Adipose tissue (tissue), 3 donors: Measurements from ENCODE around the gene MLST8. TPM values are rescaled to one million over a fixed set of nuclear protein-coding genes. Genes with fewer than 3 reads are reported as not detected.

Experiments used
- H3K27ac ChIP-seq: one replicate; pipeline ENCODE4 v1.5.1; 2013; ENCODE audit warnings: low read depth, low read length
- WGBS, 3 donors: extraction: QIAGEN DNeasy Blood & Tissue Kit; methylation state at CpG; one replicate each; pipeline ENCODE4 v1.1.7; 2013; 5-methylcytosine and 5-hydroxymethylcytosine counted together
- polyA plus RNA-seq, 3 donors: library from polyadenylated mRNA; stranded (reverse); fragments of 200-250 nt; gene quantifications; one replicate each; pipeline ENCODE4 v1.2.3, GENCODE V29; 2013
- donor health status: healthy with polysubstance abuse.
- donor health status: Bipolar disorder and iron deficiency.
- donor health status: healthy.

The MLST8 gene, protein sequence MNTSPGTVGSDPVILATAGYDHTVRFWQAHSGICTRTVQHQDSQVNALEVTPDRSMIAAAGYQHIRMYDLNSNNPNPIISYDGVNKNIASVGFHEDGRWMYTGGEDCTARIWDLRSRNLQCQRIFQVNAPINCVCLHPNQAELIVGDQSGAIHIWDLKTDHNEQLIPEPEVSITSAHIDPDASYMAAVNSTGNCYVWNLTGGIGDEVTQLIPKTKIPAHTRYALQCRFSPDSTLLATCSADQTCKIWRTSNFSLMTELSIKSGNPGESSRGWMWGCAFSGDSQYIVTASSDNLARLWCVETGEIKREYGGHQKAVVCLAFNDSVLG
- polyA plus RNA-seq = 10 to 100 TPM; 53.8 to 56.0 (median 53.9) TPM

DNA sequence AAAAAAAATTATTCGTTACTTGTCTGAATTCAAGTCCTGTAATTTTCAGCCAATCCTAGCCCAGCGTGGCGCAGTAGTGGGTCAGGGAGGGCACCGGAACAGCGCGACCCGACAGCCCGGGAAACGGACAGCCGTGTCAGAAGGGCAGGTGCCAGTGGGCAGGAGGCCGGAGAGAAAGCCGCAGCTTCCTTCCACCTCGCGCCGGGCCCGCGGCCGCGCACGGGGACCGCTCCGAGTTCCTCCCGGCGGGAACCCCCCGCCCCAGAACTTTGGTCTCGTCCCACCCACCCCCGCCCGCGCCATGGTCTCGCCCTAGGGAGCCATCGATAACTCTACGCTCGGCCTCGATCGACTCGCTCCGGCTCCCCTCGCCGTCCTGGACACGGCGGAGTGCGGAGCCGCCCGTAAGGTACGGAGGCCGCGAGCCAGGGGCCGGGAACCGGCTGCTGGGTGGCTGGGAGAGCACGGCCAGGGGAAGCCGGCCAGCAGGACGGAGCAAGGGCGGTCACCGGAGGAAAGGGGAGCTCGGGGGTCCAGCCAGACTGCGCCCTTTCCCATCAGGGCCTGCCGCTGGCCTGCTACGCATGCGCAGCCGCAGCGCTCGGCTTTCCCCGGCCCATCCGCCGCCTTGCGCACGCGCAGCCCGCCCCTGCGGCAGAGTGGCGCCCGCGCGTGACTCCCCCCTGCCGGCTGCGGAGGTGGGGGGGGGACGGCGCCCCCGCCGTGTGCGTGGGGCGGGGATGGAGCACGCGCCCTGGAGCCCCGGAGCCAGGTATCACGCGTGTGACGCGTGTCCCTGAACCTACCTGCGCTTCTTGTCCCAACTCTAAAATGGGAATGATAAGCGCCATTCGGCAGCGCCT is at the start of gene MLST8:
MLST8 (plus strand) TSS at position 351 of the 863 bp plus-strand sequence. CDS start 632 bp downstream, outside the sequence.
- 0 to 1% (median 0%) methylated on average over 84 to 93 of the region's 93 CpGs for WGBS, 3 donors
- H3K27ac ChIP-seq = no peak within 1 kb of the TSS

DNA sequence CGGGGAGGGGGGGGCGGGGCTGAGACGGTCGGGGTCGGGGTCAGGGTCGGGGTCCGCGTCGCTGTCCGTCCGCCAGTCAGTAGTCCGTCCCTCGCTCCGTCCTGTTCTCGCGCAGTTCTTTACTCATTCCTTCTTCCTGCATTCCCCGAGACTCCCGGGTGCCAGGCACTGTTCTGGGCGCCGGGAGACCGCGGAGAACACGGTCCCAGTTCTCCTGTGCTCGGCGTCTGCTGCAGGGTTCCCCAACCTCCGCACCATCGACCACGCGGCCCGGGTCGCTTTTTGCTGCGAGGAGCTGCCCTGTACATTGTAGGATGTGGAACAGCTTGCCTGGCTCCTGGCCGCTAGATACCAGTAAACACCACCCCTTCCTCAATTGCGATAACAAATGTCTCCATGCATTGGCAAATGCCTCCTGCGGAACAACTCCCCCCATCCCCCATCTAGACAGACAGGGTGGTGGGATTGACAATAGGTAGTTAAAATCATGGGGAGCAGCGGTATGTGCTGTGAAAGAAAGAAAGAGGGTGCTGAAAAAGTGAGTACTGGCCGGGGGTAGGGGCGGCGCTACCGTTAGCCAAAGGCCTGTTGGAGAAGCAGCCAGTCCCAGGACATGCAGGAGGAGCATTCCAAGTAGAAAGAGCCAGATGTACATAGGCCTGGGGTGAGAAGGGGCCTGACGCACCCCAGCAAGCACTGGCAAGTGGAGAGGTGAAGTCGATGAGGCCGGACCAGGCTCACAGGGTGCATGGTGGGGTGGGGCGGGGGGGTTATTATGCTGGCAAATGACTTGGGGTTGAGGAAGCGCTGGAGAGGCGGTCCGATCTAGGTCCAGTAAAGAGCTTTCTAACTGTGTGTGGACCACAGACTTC is 49.0 kb upstream of the MLST8 start:
- whole genome bisulfite sequencing, 3 donors = 4 to 13% (median 6%) methylated on average over 33 to 47 of the region's 47 CpGs
- peak overlapping the region; percentile 4 for H3K27ac ChIP-seq

DNA sequence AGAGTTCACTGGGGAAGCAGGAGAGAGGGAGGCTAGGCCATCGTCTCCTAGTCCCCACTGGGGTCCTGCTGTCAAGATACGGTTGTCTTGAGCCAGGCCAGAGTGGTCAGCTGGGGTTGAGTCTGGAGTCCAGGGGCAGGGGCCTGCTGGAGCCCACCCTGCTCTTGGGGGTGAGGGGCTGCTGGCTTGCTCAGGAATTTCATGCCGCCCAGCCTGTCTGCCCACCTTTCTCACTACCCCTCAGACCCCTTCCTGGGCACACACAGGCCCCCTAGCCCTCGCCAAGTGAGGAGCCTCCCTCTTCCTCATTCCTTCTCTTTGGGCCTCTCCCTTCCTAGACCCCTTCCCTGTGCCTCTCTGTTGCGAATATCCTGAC is 48.4 kb upstream of the MLST8 start:
- H3K27ac ChIP-seq = peak overlapping the region; percentile 4
- WGBS, 3 donors = 51 to 66% (median 56%) methylated on average over 4 to 5 of the region's 5 CpGs

DNA sequence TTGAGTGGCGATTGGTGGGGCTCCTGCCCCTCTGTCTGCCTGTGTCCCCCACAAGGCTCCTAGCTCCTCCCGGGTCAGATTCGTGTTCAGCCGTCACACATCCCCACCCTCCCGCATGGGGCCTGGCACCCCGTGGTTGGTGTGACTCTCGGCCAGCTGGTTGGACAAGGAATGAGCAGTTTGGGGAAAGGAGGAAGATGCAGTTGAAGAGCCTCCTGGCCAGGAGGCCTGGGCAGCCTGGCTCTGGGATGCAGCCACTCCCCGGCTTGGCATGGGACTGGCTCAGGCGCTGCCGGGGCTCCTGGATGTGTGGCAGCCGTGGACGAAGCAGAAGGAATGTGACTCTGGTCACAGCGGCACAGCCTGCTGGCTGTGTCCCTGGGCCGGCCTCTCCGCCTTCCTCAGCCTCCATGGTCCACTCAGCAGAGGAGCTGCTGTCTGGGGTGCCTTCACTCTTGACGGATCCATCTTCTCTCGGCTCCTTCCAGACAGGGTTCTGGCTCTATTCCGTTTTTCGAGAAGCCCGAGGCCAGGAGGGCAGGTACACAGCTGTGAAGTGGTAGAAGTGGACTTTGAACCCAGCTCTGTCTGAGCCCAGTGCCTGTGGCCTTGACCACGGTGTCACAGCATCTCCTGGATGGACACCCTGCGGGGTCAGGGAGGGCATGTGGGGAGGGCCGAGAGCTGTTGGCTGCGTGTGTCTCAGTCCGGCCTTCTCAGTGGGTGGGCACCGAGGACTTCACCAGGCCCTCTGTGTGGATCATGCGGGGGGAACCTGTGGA is 47.6 kb upstream of the MLST8 start:
- 35 to 84% (median 77%) methylated on average over 27 of the region's 27 CpGs for WGBS, 3 donors
- H3K27ac ChIP-seq = no peak overlapping the region

DNA sequence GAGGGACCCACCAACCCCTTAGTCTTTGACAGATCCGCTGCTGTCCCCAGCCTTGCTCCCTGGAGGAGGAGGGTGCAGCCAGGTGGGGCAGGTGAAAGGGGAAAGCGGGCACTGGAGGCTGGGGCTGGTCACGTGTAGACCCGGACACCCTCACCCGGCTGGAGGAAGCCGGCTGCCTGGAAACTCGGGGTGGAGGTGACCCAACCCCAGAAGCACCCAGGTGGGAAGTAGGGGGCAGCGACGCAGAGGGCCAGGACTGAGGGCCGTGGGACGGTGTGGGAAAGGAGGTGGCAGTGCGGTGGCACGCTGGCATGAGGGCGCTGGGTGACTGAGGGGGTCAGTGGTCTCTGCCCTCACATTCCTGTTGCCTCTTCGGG is 47.0 kb upstream of the MLST8 start:
- 76 to 86% (median 85%) methylated on average over 15 of the region's 15 CpGs for WGBS, 3 donors
- no peak overlapping the region for H3K27ac ChIP-seq

DNA sequence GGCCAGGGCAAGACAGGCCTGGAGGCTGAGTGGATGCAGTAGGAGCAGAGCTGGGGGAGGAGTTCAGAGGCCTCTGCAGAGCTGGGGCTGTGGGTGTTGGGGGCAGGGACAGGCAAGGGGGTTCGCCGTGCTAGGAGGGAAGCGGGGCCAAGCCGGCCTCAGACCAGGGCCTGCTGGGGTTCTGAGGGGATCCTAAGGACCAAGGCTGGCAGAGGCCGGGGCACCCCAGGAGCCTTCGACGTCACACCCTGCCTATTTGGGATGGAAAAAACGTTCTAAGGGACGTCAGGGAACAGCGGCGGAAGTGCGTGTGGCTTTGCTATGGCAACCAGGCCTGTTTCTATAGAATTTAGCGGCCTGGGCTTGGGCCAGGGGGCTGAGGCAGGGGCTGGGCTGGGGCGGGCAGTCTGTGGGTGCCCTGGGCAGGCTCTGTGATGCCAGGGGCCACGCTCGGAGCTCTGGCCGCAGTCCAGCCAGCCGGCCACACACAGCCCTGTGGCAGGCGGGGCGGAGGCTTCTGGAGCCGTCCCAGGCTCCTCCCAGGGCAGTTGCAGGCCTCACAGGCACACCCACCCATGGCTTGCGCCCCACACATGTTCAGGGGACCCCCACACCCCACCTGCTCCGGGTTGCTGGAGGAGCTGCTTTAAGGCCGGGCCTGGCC is 45.9 kb upstream of the MLST8 start:
- H3K27ac ChIP-seq = peak overlapping the region; percentile 61
- WGBS, 3 donors = 49 to 73% (median 59%) methylated on average over 23 to 24 of the region's 24 CpGs

DNA sequence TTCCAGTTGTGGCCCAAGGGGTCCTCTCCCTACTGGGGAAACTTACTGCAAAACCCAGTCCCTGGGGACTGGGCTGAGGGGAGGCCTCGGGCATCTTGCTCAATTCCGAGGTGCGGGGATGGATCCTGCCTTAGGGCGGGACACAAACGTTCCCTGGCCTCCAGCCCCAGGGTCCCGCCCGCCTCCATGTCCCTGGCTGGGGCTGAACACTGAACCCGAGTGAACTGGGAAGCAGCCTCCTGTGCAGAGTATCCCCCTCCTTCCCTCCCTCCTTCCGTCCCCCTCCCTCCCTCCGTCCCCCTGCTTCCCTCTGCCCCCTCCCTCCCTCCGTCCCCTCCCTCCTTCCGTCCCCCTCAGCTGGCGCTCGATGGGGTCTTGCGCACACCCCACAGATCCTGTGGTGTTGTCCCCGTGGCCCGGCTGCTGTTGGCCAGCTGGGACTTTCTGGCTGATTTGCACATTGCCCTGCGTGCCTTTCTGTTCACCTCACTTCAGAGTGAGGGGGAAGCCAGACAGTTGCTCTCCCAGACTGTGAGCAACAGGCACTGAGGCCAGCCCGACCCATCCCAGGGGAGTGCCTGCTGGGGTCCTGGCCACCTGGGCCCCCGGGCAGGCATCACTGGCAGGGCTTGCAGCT is 44.2 kb upstream of the MLST8 start:
- H3K27ac ChIP-seq = no peak overlapping the region
- WGBS, 3 donors = 38 to 80% (median 53%) methylated on average over 15 to 20 of the region's 20 CpGs

DNA sequence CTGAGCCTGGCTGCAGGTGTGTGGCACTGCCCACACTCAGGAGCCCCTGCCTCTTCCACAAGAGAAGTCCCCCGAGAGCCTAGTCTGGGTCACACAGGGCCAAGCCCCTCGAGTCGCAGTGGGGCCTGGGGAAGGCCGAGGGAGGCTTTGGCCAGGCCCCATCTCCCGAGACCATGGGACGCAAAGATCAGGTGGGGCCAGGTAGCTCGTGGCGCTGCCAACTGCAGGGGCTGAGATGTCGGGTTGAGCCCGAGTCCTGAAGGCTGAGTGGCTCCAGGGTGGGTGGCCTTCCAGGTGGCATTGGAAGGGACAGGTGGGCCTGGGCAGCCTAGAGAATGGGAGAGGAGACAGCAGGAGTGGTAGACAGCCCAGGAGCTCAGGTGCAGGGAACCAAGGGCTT is 43.3 kb upstream of the MLST8 start:
- no peak overlapping the region for H3K27ac ChIP-seq

DNA sequence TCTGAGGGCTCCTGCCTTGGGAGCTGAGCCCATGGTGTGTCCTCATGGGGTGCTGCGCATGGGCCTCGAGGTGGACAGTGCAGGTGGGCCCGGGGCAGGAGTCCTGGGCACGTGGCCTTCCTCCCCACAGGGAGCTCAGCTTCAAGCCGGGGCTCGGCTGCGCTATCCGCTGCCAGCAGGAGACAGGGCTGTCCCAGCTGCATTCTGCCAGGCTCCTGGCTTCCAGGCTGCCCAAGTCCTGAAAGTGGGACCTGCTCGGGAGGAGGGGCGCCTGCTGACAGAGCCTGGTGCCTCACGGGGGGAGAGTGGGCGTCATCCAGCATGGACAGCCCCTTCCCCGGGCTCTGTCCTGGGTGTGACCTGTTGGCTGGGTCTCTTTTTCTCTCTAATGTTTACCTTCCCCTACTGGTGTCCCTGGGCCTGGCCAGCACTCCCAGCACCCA is 42.6 kb upstream of the MLST8 start:
- H3K27ac ChIP-seq = no peak overlapping the region
- WGBS, 3 donors = 88 to 93% (median 89%) methylated on average over 13 of the region's 13 CpGs

More for the DNA sequence above, 43.3 kb upstream of the MLST8 start:
- 91 to 96% (median 93%) methylated on average over 10 of the region's 10 CpGs for WGBS, 3 donors

DNA sequence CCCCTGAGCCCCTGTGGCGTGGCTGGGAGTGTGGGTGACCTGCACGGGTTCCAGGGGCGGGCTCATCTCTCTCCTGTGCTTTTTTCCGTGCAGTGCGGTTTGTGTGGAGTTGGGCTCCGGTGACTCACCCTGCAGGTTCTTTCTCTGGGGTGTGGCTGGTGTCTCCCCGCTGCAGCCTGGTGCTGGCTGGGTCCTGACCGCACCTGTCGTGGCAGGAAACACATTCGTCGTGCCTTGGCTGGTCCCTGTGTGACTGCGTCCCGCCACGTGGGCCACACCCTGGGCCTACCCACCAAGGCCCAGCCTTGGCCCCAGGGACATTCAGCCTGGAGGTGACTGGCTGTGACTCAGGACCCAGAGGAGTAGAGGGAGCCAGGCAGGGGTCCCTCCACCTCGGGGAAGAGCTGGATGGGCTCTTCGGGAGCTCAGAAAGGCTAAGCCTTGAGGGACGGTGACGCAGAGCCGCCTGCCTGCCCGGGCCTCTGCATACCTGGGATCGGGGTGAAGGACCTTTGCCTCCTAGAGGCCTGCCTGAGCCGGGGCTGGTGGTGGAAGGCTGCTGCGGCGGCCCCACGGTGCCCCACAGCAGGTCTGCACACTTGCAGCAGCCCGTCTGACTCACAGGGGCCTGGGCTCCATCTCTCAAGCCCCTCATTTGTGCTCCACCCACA is 41.9 kb upstream of the MLST8 start:
- no peak overlapping the region for H3K27ac ChIP-seq
- WGBS, 3 donors = 85 to 94% (median 92%) methylated on average over 24 to 26 of the region's 26 CpGs

DNA sequence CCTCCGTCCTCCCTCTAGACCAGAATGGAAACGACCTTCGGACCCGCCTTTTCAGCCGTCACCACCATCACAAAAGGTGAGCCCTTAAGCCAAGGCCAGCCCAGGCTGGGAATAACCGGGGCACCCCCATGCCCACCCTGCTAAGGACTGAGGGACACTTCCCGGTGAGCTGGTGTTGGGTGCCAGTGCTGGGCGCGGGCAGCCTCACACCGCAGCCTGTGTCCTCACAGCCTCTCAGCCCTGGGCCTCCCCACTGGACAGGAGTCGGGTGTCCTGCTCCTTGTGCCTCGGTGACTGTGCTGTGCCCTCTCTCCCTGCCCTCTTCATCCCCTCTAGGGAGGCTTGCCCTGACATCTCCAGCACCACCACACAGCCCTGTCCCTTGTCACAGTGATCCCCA is 39.4 kb upstream of the MLST8 start:
- 94 to 99% (median 95%) methylated on average over 8 to 12 of the region's 12 CpGs for WGBS, 3 donors
- H3K27ac ChIP-seq = no peak overlapping the region

DNA sequence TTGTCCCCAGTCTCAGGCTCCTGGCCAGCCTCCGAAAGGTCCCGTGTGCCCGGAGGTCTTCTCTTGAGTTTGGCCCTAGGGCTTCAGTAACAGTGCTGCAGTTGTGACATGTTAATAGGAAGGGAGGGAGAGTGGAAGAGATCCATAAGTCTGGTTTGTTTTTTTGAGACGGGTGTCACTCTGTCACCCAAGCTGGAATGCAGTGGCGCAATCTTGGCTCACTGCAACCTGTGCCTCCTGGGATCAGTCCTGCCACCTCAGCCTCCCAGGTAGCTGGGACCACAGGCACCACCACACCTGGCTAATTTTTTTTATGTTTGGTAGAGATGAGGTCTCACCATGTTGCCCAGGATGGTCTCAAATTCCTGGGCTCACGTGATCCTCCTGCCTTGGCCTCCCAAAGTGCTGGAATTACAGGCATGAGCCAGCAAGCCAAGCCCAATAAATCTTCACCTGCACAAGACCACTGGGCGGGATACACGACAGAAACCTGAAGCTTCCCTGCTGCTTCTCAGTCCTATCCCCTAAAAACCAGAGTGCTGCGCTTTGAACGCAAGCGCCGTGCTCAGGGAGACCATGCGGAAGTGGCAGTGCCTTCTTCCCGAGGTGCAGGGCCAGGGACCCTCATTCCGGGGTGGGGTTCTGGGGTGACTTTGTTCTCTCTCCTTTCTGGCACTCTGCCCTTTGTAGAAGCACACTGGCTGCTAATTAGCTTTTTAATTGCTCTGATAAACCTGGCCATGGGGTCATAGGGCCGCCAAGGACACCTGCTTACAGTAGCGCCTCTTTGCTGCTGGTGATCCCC is 38.8 kb upstream of the MLST8 start:
- 89 to 93% (median 91%) methylated on average over 17 of the region's 17 CpGs for WGBS, 3 donors
- H3K27ac ChIP-seq = no peak overlapping the region

DNA sequence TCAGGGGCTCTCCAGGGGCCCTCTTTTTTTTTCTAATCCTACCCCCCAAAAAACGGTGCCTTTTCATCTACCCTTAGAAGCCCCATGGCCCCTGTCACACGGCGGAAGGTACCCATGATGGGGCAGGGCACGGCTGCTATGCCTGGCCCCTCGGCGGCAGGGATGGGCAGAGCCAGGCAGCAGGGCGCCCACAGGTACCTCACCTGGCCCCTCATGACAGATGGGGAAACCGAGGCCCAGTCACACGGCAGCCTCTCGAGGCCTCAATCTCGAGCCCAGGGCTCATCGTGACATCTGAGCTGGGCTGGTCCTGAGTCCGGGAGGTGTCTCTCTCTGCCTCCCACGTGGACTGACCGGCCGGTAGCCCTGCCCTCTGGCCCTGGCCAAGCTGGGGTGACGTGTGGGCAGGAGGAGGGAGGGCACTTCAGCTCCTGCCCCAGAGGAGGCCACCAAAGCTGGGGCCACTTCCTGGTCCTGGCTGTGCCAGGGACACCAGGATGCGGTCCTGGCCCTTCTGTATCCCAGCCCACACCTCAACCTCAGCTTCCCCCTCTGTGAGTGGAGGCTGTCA is 38.1 kb upstream of the MLST8 start:
- 88 to 94% (median 94%) methylated on average over 13 to 18 of the region's 18 CpGs for WGBS, 3 donors
- no peak overlapping the region for H3K27ac ChIP-seq

DNA sequence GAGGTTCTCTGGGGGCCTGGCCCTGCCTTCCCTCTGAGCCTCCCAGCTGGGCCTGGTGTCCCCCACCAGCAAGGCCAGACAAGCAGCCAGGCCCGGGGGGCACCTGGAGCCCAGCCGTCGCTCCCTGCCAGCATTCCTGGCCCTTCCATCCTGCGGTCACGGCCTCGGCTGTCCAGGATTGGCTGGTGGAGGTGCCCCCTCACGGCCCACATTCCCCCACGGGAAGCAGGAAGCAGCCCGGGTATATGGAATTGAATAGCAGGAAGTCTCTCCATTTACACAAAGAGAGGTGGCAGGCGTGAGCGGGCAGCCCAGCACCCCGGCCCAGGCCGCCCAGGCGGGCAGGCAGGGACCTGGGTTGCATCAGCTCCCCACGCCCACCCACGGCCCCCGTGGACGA is 35.2 kb upstream of the MLST8 start:
- 62 to 86% (median 75%) methylated on average over 18 of the region's 18 CpGs for WGBS, 3 donors
- H3K27ac ChIP-seq = no peak overlapping the region
